ENCODE measurements around the gene NDUFS7.

NDUFS7 gene

DNA sequence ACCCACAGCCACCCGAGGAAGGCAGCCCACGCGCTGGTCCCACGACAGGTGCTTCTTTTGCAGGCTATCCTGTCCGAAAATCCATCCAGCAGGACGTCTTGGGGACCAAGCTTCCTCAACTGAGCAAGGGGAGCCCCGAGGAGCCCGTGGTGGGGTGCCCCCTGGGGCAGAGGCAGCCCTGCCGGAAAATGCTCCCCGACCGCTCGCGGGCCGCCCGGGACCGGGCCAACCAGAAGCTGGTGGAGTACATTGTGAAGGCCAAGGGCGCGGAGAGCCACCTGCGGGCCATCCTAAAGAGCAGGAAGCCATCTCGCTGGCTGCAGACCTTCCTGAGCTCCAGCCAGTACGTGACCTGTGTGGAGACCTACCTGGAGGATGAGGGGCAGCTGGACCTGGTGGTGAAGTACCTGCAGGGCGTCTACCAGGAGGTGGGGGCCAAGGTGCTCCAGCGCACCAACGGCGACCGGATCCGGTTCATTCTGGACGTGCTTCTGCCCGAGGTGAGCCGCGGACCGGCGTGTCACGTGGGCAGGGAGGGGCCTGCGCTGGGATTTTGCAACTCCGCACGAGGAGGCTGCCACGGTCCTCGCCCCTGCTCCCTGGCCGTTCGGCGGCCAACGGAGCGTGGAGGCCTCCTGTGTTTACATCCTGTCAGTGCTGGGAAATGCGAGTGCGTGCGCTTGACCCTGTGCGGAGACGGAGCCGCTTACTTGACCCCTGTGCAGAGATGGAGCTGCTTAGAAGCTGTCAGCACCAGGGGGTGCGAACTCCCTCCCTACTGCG, 12.9 kb upstream of the NDUFS7 start:
- no peak for DNase-seq (ENCODE audit: low spot score in 2 of 2)
- Histone ChIP-seq H3K36me3 (replicated peaks) (peaks cover 80% of the 10 kb centered on the region), H3K9me3 (no peaks in the 10 kb centered on the region), H3K27me3 (ENCODE audit: low read depth) (no peaks in the 10 kb centered on the region), H3K4me1 (peaks cover 4% of the 10 kb centered on the region; the same call in 1 of the 2 replicates), H3K4me3 (no peak overlapping the region)
- in situ Hi-C loops (cut with MboI; ENCODE audit: low sequenced_read_pairs), result no loop called here

DNA sequence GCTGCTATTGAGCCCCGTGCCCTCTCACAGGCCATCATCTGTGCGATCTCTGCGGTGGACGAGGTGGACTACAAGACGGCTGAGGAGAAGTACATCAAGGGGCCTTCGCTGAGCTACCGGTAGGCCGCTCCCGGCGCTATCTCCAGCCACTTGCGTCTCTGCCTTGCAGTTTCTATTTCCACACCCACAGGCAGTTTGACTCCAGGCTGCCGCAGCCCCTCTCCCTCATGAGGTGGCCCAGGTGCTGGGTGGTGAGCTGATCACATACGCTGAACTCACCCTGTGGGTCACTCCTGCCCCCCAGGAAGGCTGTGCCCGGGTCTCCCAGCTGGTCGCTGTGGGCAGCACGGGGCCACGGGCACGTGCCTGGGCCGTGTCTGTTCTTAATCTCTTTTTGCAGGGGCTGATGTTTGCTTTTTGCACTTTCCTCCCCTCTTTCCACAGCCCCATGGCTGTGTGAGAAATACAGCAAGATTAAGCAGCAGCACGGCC, 10.6 kb upstream of the NDUFS7 start:
- Histone ChIP-seq H3K36me3 (replicated peaks) (peaks cover 62% of the 10 kb centered on the region), H3K9me3 (no peaks in the 10 kb centered on the region), H3K4me1 (peaks cover 4% of the 10 kb centered on the region; the same call in 1 of the 2 replicates), H3K4me3 (no peak overlapping the region), H3K27me3 (ENCODE audit: low read depth) (no peaks in the 10 kb centered on the region)
- DNase-seq (ENCODE audit: low spot score in 2 of 2), result no peak
- in situ Hi-C loops (cut with MboI; ENCODE audit: low sequenced_read_pairs), result no loop called here

DNA sequence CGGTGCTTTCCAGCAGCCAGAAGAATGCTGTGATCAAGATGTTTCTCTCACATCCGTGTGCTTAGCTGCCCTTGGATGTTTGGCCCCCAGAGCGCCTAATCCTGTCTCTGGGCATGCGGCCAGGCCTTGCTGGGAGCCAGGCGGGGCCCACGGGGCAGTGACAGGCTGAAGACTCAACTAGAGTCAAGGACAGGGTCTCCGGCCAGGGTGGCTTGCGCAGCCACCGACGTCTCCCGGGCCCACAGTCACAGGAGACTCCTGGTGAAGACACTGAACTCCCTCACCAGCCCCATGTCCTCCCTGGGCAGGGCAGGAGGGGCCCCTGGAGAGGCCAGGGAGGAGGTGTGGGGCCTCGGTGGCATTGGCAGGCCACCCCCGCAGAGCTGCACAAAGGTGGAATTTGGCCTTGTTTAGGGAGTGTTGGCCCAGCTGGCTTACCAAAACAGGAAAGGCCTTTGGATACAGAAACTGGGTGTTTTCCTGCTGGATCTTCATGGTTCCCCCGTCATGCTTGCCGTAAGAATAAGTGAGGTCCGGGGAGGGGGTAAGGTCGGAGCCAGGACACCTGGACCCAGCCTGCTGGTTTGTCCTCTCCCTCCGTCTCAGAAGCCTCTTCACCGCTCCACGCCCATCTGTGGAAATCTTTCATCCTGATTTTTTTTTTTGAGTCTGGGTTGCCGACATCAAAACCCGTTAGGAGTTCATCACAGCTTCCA, 10.0 kb upstream of the NDUFS7 start:
- in situ Hi-C loops (cut with MboI; ENCODE audit: low sequenced_read_pairs), result no loop called here
- H3K36me3 ChIP-seq (replicated peaks), result peaks cover 59% of the 10 kb centered on the region
- H3K4me3 ChIP-seq, result no peak overlapping the region
- peak in 1 of 2 experiments; percentile 75 for DNase-seq (ENCODE audit: low spot score in 2 of 2)
- no peaks in the 10 kb centered on the region for H3K9me3 ChIP-seq
- no peaks in the 10 kb centered on the region for H3K27me3 ChIP-seq (ENCODE audit: low read depth)
- H3K4me1 ChIP-seq, result peaks cover 4% of the 10 kb centered on the region; the same call in 1 of the 2 replicates

DNA sequence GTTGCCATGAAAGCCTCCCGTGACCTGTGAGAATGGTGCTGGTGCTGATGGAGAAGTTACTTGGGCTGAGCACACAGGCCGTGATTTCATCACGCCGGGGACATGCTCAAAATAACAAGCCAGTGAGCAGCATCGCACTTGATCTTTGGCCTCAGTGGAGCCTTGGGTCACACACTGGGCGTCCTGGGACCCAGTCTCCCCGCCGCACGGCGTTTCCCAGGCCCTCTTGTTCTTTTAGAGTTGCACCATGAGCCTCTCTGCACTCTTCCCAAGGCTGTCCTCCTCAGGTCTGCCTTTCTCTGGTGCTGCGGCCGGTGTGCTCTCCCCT, 9.5 kb upstream of the NDUFS7 start:
- no peak for DNase-seq (ENCODE audit: low spot score in 2 of 2)
- no peaks in the 10 kb centered on the region for H3K9me3 ChIP-seq
- H3K4me1 ChIP-seq, result peaks cover 4% of the 10 kb centered on the region; the same call in 1 of the 2 replicates
- peaks cover 56% of the 10 kb centered on the region for H3K36me3 ChIP-seq (replicated peaks)
- H3K27me3 ChIP-seq (ENCODE audit: low read depth), result no peaks in the 10 kb centered on the region
- in situ Hi-C loops (cut with MboI; ENCODE audit: low sequenced_read_pairs), result no loop called here
- no peak overlapping the region for H3K4me3 ChIP-seq

DNA sequence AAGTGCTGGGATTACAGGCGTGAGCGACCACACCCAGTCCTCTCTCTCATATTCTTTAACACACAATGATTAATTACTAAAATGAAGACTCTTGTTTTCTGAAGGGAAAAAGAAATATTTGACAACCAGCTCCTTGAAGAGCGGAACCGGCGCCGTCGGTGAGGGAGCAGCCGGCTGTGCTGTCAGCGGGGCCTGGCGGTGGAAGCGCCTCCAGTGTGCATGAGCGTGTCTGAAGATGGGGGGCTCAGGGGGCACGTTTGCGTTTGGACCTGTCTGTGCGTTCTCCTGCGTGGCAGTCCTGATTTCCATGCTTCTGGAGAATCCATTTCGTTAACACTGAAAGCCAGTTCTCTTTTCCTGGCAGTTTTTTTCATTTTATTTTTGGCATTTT, 7.3 kb upstream of the NDUFS7 start:
- Histone ChIP-seq H3K4me1 (peaks cover 7% of the 10 kb centered on the region), H3K4me3 (no peak overlapping the region), H3K27me3 (ENCODE audit: low read depth) (no peaks in the 10 kb centered on the region), H3K36me3 (replicated peaks) (peaks cover 34% of the 10 kb centered on the region), H3K9me3 (no peaks in the 10 kb centered on the region)
- no peak for DNase-seq (ENCODE audit: low spot score in 2 of 2)
- in situ Hi-C loops (cut with MboI; ENCODE audit: low sequenced_read_pairs), result no loop called here

DNA sequence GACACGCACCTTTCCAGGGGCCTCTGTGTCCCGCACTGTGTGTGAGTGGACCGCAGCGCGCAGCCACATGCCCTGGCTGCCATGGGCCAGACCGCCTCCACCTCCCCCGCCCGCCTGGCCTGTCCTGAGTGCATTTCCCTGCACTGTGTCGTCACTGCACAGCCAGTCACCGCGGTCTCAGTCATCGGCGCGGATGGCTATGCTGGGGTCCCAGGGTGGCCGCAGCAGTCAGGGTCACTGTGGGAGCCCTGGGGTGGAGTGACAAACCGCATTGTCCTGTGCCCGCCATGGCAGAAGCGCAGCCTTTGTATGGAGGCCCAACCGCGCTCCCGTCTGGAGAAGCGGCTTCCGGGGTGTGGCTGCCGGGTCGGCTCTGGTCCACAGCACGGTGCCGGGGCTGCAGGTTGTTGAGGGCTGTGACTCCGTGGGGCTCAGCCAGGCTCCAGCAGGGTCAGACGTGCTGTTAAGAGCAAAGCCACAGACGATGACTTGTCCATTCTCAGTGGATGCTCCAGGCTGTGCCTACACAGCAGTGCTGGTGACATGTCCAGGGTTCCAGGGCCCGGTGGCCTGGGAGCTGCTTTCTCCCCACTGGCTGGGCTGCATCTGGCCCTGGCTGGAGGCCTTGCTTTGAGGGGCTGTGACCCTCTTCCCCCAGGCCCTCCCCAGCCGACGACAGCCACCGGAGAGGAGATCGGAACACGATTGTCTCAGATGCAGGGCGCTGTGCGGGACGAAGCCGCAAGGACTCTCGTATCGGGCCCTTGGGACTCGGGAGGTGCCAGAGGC, 6.3 kb upstream of the NDUFS7 start:
- Histone ChIP-seq H3K9me3 (no peaks in the 10 kb centered on the region), H3K4me3 (no peak overlapping the region), H3K4me1 (peaks cover 11% of the 10 kb centered on the region), H3K27me3 (ENCODE audit: low read depth) (no peaks in the 10 kb centered on the region), H3K36me3 (replicated peaks) (peaks cover 26% of the 10 kb centered on the region)
- no peak for DNase-seq (ENCODE audit: low spot score in 2 of 2)
- in situ Hi-C loops (cut with MboI; ENCODE audit: low sequenced_read_pairs), result no loop called here

DNA sequence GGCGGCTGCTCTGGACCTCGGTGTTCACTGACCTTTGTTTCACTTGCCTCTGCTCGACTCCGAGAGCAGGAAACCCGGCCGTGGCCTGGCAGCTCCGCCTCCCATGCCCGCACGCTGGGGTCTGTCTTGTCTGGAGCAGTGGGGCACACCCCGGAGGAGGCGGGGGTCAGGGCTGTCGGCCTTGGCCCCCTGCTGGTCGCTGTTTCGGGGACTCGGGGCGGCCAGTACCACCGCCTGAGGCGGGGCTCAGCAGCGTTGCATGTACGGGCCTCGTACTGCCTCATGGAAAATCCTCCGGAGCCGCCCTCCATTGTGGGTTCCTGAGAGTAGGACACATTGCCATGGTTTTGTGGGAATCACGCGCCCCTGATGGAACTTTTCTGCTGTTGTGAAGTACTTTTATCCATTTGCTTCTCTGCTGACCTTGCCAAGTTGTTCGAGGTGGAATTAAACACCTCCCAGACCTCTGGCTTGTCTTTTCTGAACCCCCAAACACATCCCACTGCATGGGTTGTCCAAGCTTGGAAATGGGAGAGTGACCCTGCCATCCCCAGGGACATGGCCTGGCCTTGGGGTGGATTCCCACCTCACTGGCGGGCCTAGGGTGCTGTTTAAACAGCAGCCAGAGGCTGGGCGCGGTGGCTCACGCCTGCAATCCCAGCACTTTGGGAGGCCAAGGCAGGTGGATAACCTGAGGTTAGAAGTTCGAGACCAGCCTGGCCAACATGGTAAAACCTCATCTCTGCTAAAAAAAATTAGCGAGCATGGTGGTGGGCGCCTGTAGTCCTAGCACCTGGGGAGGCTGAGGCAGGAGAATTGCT, 5.5 kb upstream of the NDUFS7 start:
- in situ Hi-C loops (cut with MboI; ENCODE audit: low sequenced_read_pairs), result no loop called here
- Histone ChIP-seq H3K9me3 (no peaks in the 10 kb centered on the region), H3K27me3 (ENCODE audit: low read depth) (no peaks in the 10 kb centered on the region), H3K4me1 (peaks cover 8% of the 10 kb centered on the region), H3K4me3 (no peak overlapping the region), H3K36me3 (replicated peaks) (peaks cover 18% of the 10 kb centered on the region)
- no peak for DNase-seq (ENCODE audit: low spot score in 2 of 2)

DNA sequence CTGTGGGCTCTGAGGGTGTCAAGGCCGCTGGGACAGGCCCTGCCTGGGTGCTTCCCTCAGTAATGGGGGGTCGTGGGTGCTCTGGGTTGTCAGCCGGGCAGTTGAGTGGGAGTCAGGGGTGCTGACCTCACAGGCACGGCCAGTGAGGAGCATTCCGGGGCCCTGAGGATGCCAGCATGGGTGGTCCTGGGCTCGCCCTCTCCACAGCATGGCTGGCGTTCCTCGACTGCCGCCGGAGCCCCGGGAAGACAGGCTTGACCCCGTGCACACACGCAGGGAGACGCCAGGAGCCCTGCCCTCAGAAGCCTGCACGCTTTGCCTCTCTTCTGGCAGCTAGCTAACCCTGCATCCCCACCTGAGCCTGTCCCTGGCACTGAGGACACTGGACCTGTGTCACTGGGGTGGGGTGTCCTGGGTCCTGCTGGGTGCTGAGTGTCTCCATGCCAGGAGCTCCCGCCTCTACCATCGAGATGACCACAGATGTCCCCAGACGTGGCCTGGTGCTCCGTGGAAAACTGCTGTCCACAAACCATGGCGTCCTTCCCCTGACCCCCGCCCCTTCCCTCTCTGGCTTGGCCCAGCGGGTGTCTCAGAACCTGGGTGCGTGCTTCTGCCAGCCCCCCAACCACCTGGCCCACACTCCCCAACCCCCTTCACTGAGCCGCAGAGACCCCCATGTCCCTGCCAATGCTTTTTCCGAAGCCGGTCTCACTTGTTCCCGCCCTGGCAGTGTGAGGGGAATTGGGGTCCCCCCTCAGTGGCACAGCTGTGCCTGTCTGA, 4.4 kb upstream of the NDUFS7 start:
- in situ Hi-C loops (cut with MboI; ENCODE audit: low sequenced_read_pairs), result no loop called here
- peaks cover 7% of the 10 kb centered on the region for H3K4me1 ChIP-seq
- no peaks in the 10 kb centered on the region for H3K27me3 ChIP-seq (ENCODE audit: low read depth)
- H3K36me3 ChIP-seq (replicated peaks), result peaks cover 6% of the 10 kb centered on the region
- H3K9me3 ChIP-seq, result no peaks in the 10 kb centered on the region
- no peak overlapping the region for H3K4me3 ChIP-seq
- no peak for DNase-seq (ENCODE audit: low spot score in 2 of 2)

DNA sequence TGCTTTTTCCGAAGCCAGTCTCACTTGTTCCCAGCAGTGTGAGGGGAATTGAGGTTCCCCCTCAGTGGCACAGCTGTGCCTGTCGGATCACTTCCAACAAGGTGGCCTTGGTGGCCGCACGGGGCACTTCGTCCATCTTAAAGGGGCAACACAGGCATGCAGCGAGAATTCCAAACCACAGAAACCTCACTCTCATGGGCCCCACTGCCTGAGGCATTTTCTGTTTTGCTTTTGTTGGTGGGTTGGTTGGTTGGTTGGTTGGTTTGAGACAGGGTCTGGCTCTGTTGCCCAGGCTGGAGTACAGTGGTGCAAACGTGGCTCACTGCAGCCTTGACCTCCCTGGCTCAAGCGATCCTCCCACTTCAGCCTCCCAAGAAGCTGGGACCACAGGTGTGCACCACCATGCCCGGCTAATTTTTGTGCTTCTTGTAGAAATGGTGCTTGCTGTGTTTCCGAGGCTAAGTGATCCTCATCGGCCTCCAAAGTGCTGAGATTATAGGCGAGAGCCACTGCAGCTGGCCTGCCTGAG, 3.7 kb upstream of the NDUFS7 start:
- in situ Hi-C loops (cut with MboI; ENCODE audit: low sequenced_read_pairs), result loop anchor here (5.0 kb wide), 1 partner anchor 98 kb away; no protein-coding TSS in a partner anchor

DNA sequence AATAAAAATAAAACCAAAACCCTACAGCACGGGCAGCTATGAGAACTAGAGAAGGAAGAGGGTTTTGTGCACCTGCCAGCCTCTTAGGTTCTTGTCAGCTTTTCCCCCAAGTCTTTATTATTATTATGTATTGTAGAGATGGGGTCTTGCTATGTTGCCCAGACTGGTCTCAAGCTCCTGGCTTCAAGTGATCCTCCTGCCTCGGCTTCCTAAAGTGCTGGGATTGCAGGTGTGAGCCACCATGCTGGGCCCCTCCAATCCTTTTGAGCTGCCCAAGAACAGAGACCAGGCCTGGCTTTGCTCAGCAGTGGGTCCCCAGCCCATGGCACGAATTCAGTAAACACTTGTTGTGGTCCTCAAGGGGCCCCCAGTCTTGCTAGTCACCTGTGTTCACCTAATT, 1.5 kb upstream of the NDUFS7 start:
- no peaks in the 10 kb centered on the region for H3K9me3 ChIP-seq
- H3K4me3 ChIP-seq, result no peak overlapping the region
- DNase-seq (ENCODE audit: low spot score in 2 of 2), result no peak
- H3K36me3 ChIP-seq (replicated peaks), result peaks cover 19% of the 10 kb centered on the region
- peaks cover 11% of the 10 kb centered on the region for H3K4me1 ChIP-seq
- no peaks in the 10 kb centered on the region for H3K27me3 ChIP-seq (ENCODE audit: low read depth)
- in situ Hi-C loops (cut with MboI; ENCODE audit: low sequenced_read_pairs), result loop anchor here (5.0 kb wide), 1 partner anchor 100 kb away; no protein-coding TSS in a partner anchor

More for the DNA sequence above, 3.7 kb upstream of the NDUFS7 start:
- Histone ChIP-seq H3K27me3 (ENCODE audit: low read depth) (no peaks in the 10 kb centered on the region), H3K4me1 (peaks cover 10% of the 10 kb centered on the region), H3K4me3 (no peak overlapping the region), H3K9me3 (no peaks in the 10 kb centered on the region), H3K36me3 (replicated peaks) (no peaks in the 10 kb centered on the region; the same call in none of the 2 replicates)
- DNase-seq (ENCODE audit: low spot score in 2 of 2), result no peak

DNA sequence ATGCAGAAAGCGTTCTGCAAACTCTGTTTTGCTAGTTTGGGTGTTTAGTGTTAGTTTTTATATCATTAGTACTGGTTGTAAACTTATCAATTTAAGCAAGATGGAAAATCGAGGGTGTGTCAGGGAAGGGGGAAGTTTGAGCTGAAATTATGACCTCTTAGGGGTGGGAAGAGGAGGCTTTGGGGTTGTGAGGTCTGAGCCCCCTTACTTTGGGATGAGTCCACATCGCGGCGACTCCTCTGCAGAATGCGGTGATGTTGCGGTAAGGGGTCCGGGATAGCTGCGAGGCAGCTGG, 743 bp upstream of the NDUFS7 start:
- in situ Hi-C loops (cut with MboI; ENCODE audit: low sequenced_read_pairs), result loop anchor here (5.0 kb wide), 1 partner anchor 101 kb away; no protein-coding TSS in a partner anchor

DNA sequence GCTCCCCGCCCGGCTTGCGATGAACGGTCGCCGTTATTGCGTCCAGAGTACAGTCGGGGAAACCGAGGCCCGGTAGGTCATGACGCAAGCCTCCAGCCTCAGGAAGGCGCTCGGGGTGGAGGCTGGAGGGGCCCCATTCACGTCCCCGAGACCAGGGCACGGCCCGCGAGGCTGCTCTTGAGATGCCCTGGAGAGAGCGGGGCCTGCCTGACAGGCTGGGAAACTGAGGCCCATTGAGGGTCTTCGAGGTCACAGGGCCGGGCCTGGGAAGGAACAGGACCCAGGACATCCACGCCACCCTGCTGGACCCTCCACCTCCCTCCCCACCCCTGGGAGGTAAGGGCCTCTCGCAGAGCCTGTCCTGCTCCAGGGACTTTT, 367 bp downstream of the NDUFS7 start:
- no peak for DNase-seq (ENCODE audit: low spot score in 2 of 2)
- Histone ChIP-seq H3K27me3 (ENCODE audit: low read depth) (no peaks in the 10 kb centered on the region), H3K36me3 (replicated peaks) (peaks cover 34% of the 10 kb centered on the region), H3K4me1 (peaks cover 11% of the 10 kb centered on the region), H3K9me3 (no peaks in the 10 kb centered on the region), H3K4me3 (peak overlapping the region; percentile 59)
- in situ Hi-C loops (cut with MboI; ENCODE audit: low sequenced_read_pairs), result loop anchor here (5.0 kb wide), 1 partner anchor 102 kb away; no protein-coding TSS in a partner anchor

More for the DNA sequence above, 743 bp upstream of the NDUFS7 start:
- DNase-seq (ENCODE audit: low spot score in 2 of 2), result peak in 1 of 2 experiments; percentile 81
- H3K4me3 ChIP-seq, result peak overlapping the region; percentile 59
- peaks cover 23% of the 10 kb centered on the region for H3K36me3 ChIP-seq (replicated peaks)
- H3K4me1 ChIP-seq, result peaks cover 11% of the 10 kb centered on the region
- no peaks in the 10 kb centered on the region for H3K9me3 ChIP-seq
- H3K27me3 ChIP-seq (ENCODE audit: low read depth), result no peaks in the 10 kb centered on the region

All from HAP-1 (cell line).